GM19438 (cell line): Measurements from ENCODE around the gene PSG7.
"Not testable (repeated sequence)": the region's sequence is repeated elsewhere in the genome, so short reads cannot be mapped to it uniquely, and the experiment has no call there.

ENCODE experiments used
- ATAC-seq: cut with Tn5 transposase; IDR thresholded peaks from one replicate; pipeline ENCODE4 v1.9.1; 2021; ENCODE audit warnings: low read depth; ENCODE audit not compliant: unreplicated experiment

Gene PSG7

GRCh38 chr19:42937107-42937506, at the start of gene PSG7:
TSS of gene PSG7 (minus strand) at chr19:42937207. CDS start at chr19:42937076, 131 bp downstream.
- ATAC-seq = not testable (repeated sequence)

GRCh38 chr19:42985588-42985987, 48.6 kb upstream of the PSG7 start:
- ATAC-seq = no peak

GRCh38 chr19:42982111-42982510, 45.1 kb upstream of the PSG7 start:
- not testable (repeated sequence) for ATAC-seq

GRCh38 chr19:42971451-42971850, 34.4 kb upstream of the PSG7 start:
- not testable (repeated sequence) for ATAC-seq

- ATAC-seq = no peak
Observed at GRCh38 chr19:42965176-42965575, 28.2 kb upstream of the PSG7 start.

- ATAC-seq = no peak
Observed at GRCh38 chr19:42961119-42961518, 24.1 kb upstream of the PSG7 start.

- ATAC-seq = not testable (repeated sequence)
Observed at GRCh38 chr19:42952126-42952525, 15.1 kb upstream of the PSG7 start.

GRCh38 chr19:42951476-42951875, 14.5 kb upstream of the PSG7 start:
- not testable (repeated sequence) for ATAC-seq

GRCh38 chr19:42942187-42942789, 5.3 kb upstream of the PSG7 start:
- no peak for ATAC-seq

GRCh38 chr19:42934726-42935125, 2.3 kb downstream of the PSG7 start:
- ATAC-seq = not testable (repeated sequence)

- ATAC-seq = not testable (repeated sequence)
Observed at GRCh38 chr19:42934183-42934582, 2.8 kb downstream of the PSG7 start.

- ATAC-seq = not testable (repeated sequence)
Observed at GRCh38 chr19:42933412-42933811, 3.6 kb downstream of the PSG7 start.

- ATAC-seq = not testable (repeated sequence)
Observed at GRCh38 chr19:42932485-42933101, 4.4 kb downstream of the PSG7 start.

GRCh38 chr19:42930214-42930613, 6.8 kb downstream of the PSG7 start:
- ATAC-seq = not testable (repeated sequence)

- ATAC-seq = no peak
Observed at GRCh38 chr19:42928896-42929295, 8.1 kb downstream of the PSG7 start.

- no peak for ATAC-seq
Observed at GRCh38 chr19:42926781-42927180, 10.2 kb downstream of the PSG7 start.

GRCh38 chr19:42923106-42923505, 13.9 kb downstream of the PSG7 start:
- not testable (repeated sequence) for ATAC-seq

- not testable (repeated sequence) for ATAC-seq
Observed at GRCh38 chr19:42920971-42921370, 16.0 kb downstream of the PSG7 start.

- no peak for ATAC-seq
Observed at GRCh38 chr19:42919757-42920079, 17.3 kb downstream of the PSG7 start.

- ATAC-seq = not testable (repeated sequence)
Observed at GRCh38 chr19:42919070-42919756, 17.8 kb downstream of the PSG7 start.

- not testable (repeated sequence) for ATAC-seq
Observed at GRCh38 chr19:42918377-42919069, 18.5 kb downstream of the PSG7 start.
